IMR-90 (cell line): ENCODE results near the gene GH1. TPM values are rescaled to one million over a fixed set of nuclear protein-coding genes. Genes with fewer than 3 reads are reported as not detected.

ENCODE experiments used
- ATAC-seq: fragments of 200-7000 bp; cut with Tn5 transposase; 2 replicates; pipeline ENCODE4 v1.9.1; 2020; ENCODE audit warnings: low read depth, mild to moderate bottlenecking, moderate library complexity
- BruUV-seq: library from RNA; stranded (reverse); fragments of 400-500 nt; replicated peaks from 2 replicates; lab custom pipeline; 2021; lab: Mats Ljungman, UMichigan
- CTCF ChIA-PET: fragments of 300-600 bp; formaldehyde crosslinking; extraction: SDS; loops from one replicate; lab custom pipeline; 2021; ENCODE audit warnings: antibody characterized with exemption; lab: Yijun Ruan, JAX
- POLR2A ChIA-PET: fragments of 300-600 bp; sonication (Branson Sonifier 250); formaldehyde crosslinking; loops from one replicate; lab custom pipeline; 2022; ENCODE audit warnings: antibody characterized with exemption; ENCODE audit not compliant: unreplicated experiment; lab: Charles Lee
- DNase-seq: peaks from one replicate; pipeline ENCODE4 v3.0.0; 2013
- H2AFZ ChIP-seq: replicated peaks from 2 replicates; pipeline ENCODE3; 2013; ENCODE audit warnings: low read length, mild to moderate bottlenecking; ENCODE audit not compliant: poor library complexity
- H2AK5ac ChIP-seq: 2 replicates; pipeline ENCODE4 v1.6.1; 2013; ENCODE audit warnings: low read depth, low read length, inconsistent platforms
- H2AK9ac ChIP-seq: replicated peaks from 2 replicates; pipeline ENCODE3; 2013; ENCODE audit warnings: mild to moderate bottlenecking, low read depth, low read length, moderate library complexity; ENCODE audit not compliant: poor library complexity
- H2BK120ac ChIP-seq: 2 replicates; pipeline ENCODE4 v1.6.1; 2013; ENCODE audit warnings: low read depth, low read length, inconsistent platforms
- H2BK15ac ChIP-seq: 3 replicates; pipeline ENCODE4 v1.6.1; 2013; ENCODE audit warnings: low read depth, low read length, inconsistent platforms
- H2BK20ac ChIP-seq: 2 replicates; pipeline ENCODE4 v1.6.1; 2013; ENCODE audit warnings: low read depth, mild to moderate bottlenecking, inconsistent platforms, low read length, moderate library complexity
- H2BK5ac ChIP-seq: 2 replicates; pipeline ENCODE4 v1.6.1; 2013; ENCODE audit warnings: mild to moderate bottlenecking, low read depth, low read length, inconsistent platforms; ENCODE audit not compliant: poor library complexity, severe bottlenecking
- H3K14ac ChIP-seq: replicated peaks from 2 replicates; pipeline ENCODE4 v1.6.1; 2013; ENCODE audit warnings: low read depth, low read length, inconsistent platforms
- H3K18ac ChIP-seq: 2 replicates; pipeline ENCODE4 v1.6.1; 2013; ENCODE audit warnings: low read depth, low read length, control low read depth
- H3K23ac ChIP-seq: 2 replicates; pipeline ENCODE4 v1.6.1; 2013; ENCODE audit warnings: low read depth, low read length, inconsistent platforms
- H3K27ac ChIP-seq: 2 replicates; pipeline ENCODE4 v1.5.1; 2013; ENCODE audit warnings: mild to moderate bottlenecking, control low read depth, low read length; ENCODE audit not compliant: insufficient read depth
- H3K27me3 ChIP-seq: 2 replicates; pipeline ENCODE4 v1.6.1; 2013; ENCODE audit warnings: low read length; ENCODE audit not compliant: control insufficient read depth, insufficient read depth
- H3K36me3 ChIP-seq: 2 replicates; pipeline ENCODE4 v1.6.1; 2013; ENCODE audit warnings: low read length, mixed read lengths; ENCODE audit not compliant: control insufficient read depth, insufficient read depth
- H3K4ac ChIP-seq: 2 replicates; pipeline ENCODE4 v1.6.1; 2013; ENCODE audit warnings: low read depth, low read length, inconsistent platforms
- H3K4me1 ChIP-seq: 2 replicates; pipeline ENCODE4 v1.6.1; 2013; ENCODE audit warnings: low read length, mixed read lengths; ENCODE audit not compliant: control insufficient read depth, insufficient read depth
- H3K4me2 ChIP-seq: 2 replicates; pipeline ENCODE4 v1.6.1; 2013; ENCODE audit warnings: low read depth, mild to moderate bottlenecking, control low read depth, low read length, moderate library complexity
- H3K4me3 ChIP-seq: 2 replicates; pipeline ENCODE4 v1.5.1; 2013; ENCODE audit warnings: low read depth, mild to moderate bottlenecking, control low read depth, low read length, moderate library complexity; ENCODE audit not compliant: insufficient read depth
- H3K56ac ChIP-seq: 2 replicates; pipeline ENCODE4 v1.6.1; 2013; ENCODE audit warnings: low read length, inconsistent platforms; ENCODE audit not compliant: insufficient read depth; ENCODE audit errors: extremely low read depth
- H3K79me1 ChIP-seq, 2 experiments: 2 replicates each; pipeline ENCODE4 v1.6.1; 2013; ENCODE audit warnings: low read length in 2 of 2, inconsistent platforms in 1 of 2, low read depth in 1 of 2
- H3K9ac ChIP-seq: 2 replicates; pipeline ENCODE4 v1.6.1; 2013; ENCODE audit warnings: low read depth, low read length, control low read depth
- H3K9me1 ChIP-seq: 2 replicates; pipeline ENCODE4 v1.6.1; 2013; ENCODE audit warnings: low read length, inconsistent platforms; ENCODE audit not compliant: insufficient read depth
- H3K9me3 ChIP-seq: 2 replicates; pipeline ENCODE4 v1.6.1; 2013; ENCODE audit warnings: low read length; ENCODE audit not compliant: control insufficient read depth, insufficient read depth
- H4K20me1 ChIP-seq: 2 replicates; pipeline ENCODE4 v1.6.1; 2013; ENCODE audit warnings: low read length, inconsistent platforms; ENCODE audit not compliant: insufficient read depth
- H4K5ac ChIP-seq: 2 replicates; pipeline ENCODE4 v1.6.1; 2013; ENCODE audit warnings: mild to moderate bottlenecking, low read depth, low read length, control low read depth
- H4K8ac ChIP-seq, 2 experiments: 2 replicates each; pipeline ENCODE4 v1.6.1; 2013; ENCODE audit warnings: low read depth in 2 of 2, low read length in 2 of 2, control low read depth in 1 of 2, inconsistent platforms in 1 of 2
- H4K91ac ChIP-seq: 2 replicates; pipeline ENCODE4 v1.6.1; 2013; ENCODE audit warnings: low read depth, low read length, inconsistent platforms; ENCODE audit not compliant: insufficient read depth
- CHD1 ChIP-seq: IDR thresholded peaks from 2 replicates; pipeline ENCODE4 v1.6.1; 2012; ENCODE audit warnings: low read depth, low read length, improper control_type of control experiment
- CTCF ChIP-seq: conservative IDR thresholded peaks from 2 replicates; pipeline ENCODE4 v1.5.1; 2012; ENCODE audit warnings: mild to moderate bottlenecking, low read depth, low read length, improper control_type of control experiment
- MAFK ChIP-seq: IDR thresholded peaks from 2 replicates; pipeline ENCODE4 v1.6.1; 2012; ENCODE audit warnings: low read depth, low read length, improper control_type of control experiment
- MAZ ChIP-seq: IDR thresholded peaks from 2 replicates; pipeline ENCODE4 v1.6.1; 2012; ENCODE audit warnings: low read depth, mild to moderate bottlenecking, low read length, improper control_type of control experiment, moderate library complexity, borderline replicate concordance
- RAD21 ChIP-seq: IDR thresholded peaks from 2 replicates; pipeline ENCODE4 v1.6.1; 2012; ENCODE audit warnings: low read length, improper control_type of control experiment
- RCOR1 ChIP-seq: IDR thresholded peaks from 2 replicates; pipeline ENCODE4 v1.6.1; 2012; ENCODE audit warnings: mild to moderate bottlenecking, low read length, improper control_type of control experiment; ENCODE audit not compliant: insufficient replicate concordance
- SMC3 ChIP-seq: fragments of 150-350 bp; IDR thresholded peaks from 2 replicates; pipeline ENCODE4 v1.6.1; 2016; ENCODE audit warnings: low read depth, mild to moderate bottlenecking, antibody characterized with exemption, low read length, moderate library complexity
- USF2 ChIP-seq: fragments of 150-350 bp; IDR thresholded peaks from 2 replicates; pipeline ENCODE4 v1.6.1; 2017; ENCODE audit warnings: mild to moderate bottlenecking, antibody characterized with exemption, low read length, low read depth
- WGBS, 2 experiments: methylation state at CpG; one replicate each; pipeline versions ENCODE4 v1.1.5 to v1.1.7; 2013; ENCODE audit warnings: missing lambda C conversion rate in 2 of 2; ENCODE audit not compliant: insufficient read length in 1 of 2; ENCODE audit errors: extremely low coverage in 2 of 2; 5-methylcytosine and 5-hydroxymethylcytosine counted together
- dilution Hi-C: fragments of 300-500 bp; cut with HindIII; formaldehyde crosslinking; loops from one replicate; pipeline ENCODE4 v1.14.3; 2018; ENCODE audit warnings: low sequenced_read_pairs; ENCODE audit not compliant: unreplicated experiment
- in situ Hi-C: fragments of 300-500 bp; cut with MboI; formaldehyde crosslinking; loops from 3 replicates; pipeline ENCODE4 v1.14.3; 2019; ENCODE audit warnings: low sequenced_read_pairs, inconsistent platforms, mixed read lengths
- intact Hi-C: fragments of 100-400 bp; cut with micrococcal nuclease; formaldehyde crosslinking; loops from 2 replicates; pipeline ENCODE4 v1.10.0; 2022
- polyA plus RNA-seq, 3 experiments: library from polyadenylated mRNA; depleted of rRNA; stranded (reverse); fragments of >200 nt; gene quantifications; 2 replicates each; pipeline ENCODE4 v1.2.3, GENCODE V29; 2012; ENCODE audit warnings: low replicate concordance in 1 of 3
- total RNA-seq: library from RNA; depleted of rRNA; stranded (reverse); fragments of >200 nt; gene quantifications from 2 replicates; pipeline ENCODE4 v1.2.3, GENCODE V29; 2012

Gene GH1
- total and polyA plus RNA-seq, 2 of the 4 experiments (the other 2 are of a cell fraction), result not detected

- Histone ChIP-seq H2AK9ac (no peak overlapping the region), H2AK5ac (no peak overlapping the region; the same call in 1 of the 2 replicates), H3K23ac (no peak overlapping the region), H3K9me1 (no peaks in the 10 kb centered on the region), H4K91ac (no peak overlapping the region), H4K8ac (no peak overlapping the region), H3K9me3 (no peaks in the 10 kb centered on the region), H2AFZ (no peak overlapping the region), H3K4me3 (no peak overlapping the region), H3K27ac (no peak overlapping the region), H3K36me3 (no peaks in the 10 kb centered on the region), H2BK120ac (no peak overlapping the region), H3K56ac (no peak overlapping the region), H2BK5ac (no peak overlapping the region), H4K20me1 (no peaks in the 10 kb centered on the region), H2BK15ac (no peak overlapping the region), H3K18ac (no peak overlapping the region), H3K4ac (no peak overlapping the region), H3K4me1 (no peaks in the 10 kb centered on the region), H3K9ac (no peak overlapping the region), H2BK20ac (no peak overlapping the region), H3K27me3 (peaks cover 45% of the 10 kb centered on the region), H3K14ac (no peak overlapping the region), H3K79me1 (no peaks in the 10 kb centered on the region), H3K4me2 (no peak overlapping the region), H4K5ac (no peak overlapping the region)
- DNase-seq (peak; percentile 8), ATAC-seq (peak; percentile 87)
- dilution Hi-C loops, result no loop called here
- ChIA-PET POLR2A (no interaction called here), CTCF (interaction anchor here (1.0 to 1.5 kb wide), 2 partner anchors 79 to 235 kb away, joined by 3 read pairs; no protein-coding TSS in a partner anchor)
- intact Hi-C loops, result loop anchor here (10.0 kb wide), 1 partner anchor 373 kb away; no protein-coding TSS in a partner anchor
- no CpG with 5 or more reads among the region's 8 CpGs for WGBS, 2 experiments
- in situ Hi-C loops, result loop anchor here (10.0 kb wide), 2 partner anchors 113 to 373 kb away; partner anchors contain the start of gene ICAM2
- peak; percentile 48; the same call in 1 of the 2 replicates for TF ChIP-seq MAZ
- no peak for TF ChIP-seq CHD1
- TF ChIP-seq CTCF, result peak; percentile 57
- no peak for TF ChIP-seq USF2
- peak; percentile 51 for TF ChIP-seq RAD21
- peak; percentile 16; the same call in 1 of the 2 replicates for TF ChIP-seq SMC3
- no peak for TF ChIP-seq MAFK
- no peak for TF ChIP-seq RCOR1
- BruUV-seq, result no TSS peak
These were observed 7.0 kb downstream of the GH1 start for GRCh38 chr17:63911657-63912100.
